ENCODE measurements around the gene IGFL1.
"Not testable (repeated sequence)": the region's sequence is repeated elsewhere in the genome, so short reads cannot be mapped to it uniquely, and the experiment has no call there.

The IGFL1 gene

GRCh38 chr19:46238141-46238540, 8.6 kb downstream of the IGFL1 start:
- H3K27me3 ChIP-seq (ENCODE audit: control insufficient read depth in 1 of 2, insufficient read depth in 2 of 2, low read length in 2 of 2); H3K36me3 ChIP-seq (ENCODE audit: control insufficient read depth in 1 of 2, insufficient read depth in 2 of 2, low read length in 2 of 2); H3K9me3 ChIP-seq (ENCODE audit: control insufficient read depth in 1 of 2, low read length in 2 of 2); H3K4me3 ChIP-seq (ENCODE audit: low read depth in 1 of 2, low read length in 2 of 2); H3K9ac ChIP-seq (ENCODE audit: low read depth in 1 of 2, low read length in 2 of 2); H3K27ac ChIP-seq (ENCODE audit: low read depth, low read length): not testable (repeated sequence)
- peaks cover 8 to 20% of the 10 kb centered on the region in 2 donors for H3K4me1 ChIP-seq (ENCODE audit: control insufficient read depth in 1 of 2, insufficient read depth in 2 of 2, low read length in 2 of 2)

DNA sequence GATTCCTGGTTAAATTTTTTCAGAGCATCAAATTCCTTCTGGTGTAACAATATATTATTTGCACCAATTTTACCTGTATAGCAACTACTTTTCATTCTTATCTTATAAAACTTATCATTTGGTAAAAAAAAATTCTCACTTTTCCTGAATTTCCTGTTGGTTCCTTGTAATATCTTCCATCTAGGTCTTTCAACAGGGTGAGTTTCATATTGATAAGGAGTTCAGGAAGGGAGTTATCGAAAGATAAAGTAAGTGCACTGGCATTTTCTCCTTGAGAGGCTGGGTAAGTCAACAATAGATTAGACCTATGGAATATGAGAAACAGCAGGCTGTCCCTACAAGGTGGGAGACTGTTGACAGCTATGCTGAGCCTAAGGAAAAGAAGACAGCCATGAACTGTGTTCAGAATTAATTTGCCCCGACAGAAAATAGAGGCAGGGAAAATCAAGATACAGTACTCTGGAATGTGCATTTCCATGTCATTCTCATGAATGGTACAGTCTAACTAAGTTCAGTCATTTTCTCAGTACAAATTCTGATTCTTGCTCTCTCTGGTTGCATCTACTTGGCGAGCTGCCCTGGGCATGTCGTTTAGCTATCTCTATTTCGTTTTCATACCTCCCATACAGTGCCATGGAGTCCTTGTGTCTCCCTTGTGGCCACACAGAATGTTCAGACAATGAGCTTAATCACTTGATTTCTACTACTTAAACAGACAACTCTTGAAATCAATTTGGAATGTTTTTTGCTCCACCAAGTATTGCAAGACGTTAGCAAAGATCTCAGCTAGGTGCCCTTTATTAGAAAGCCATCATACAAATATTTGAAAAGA, 9.9 kb downstream of the IGFL1 start:
- Histone ChIP-seq H3K36me3 (ENCODE audit: control insufficient read depth in 1 of 2, insufficient read depth in 2 of 2, low read length in 2 of 2) (no peaks in the 10 kb centered on the region), H3K27me3 (ENCODE audit: control insufficient read depth in 1 of 2, insufficient read depth in 2 of 2, low read length in 2 of 2) (peaks cover 0 to 5% of the 10 kb centered on the region in 2 donors), H3K27ac (ENCODE audit: low read depth, low read length) (no peak overlapping the region), H3K9me3 (ENCODE audit: control insufficient read depth in 1 of 2, low read length in 2 of 2) (no peaks in the 10 kb centered on the region), H3K9ac (ENCODE audit: low read depth in 1 of 2, low read length in 2 of 2) (no peak overlapping the region), H3K4me1 (ENCODE audit: control insufficient read depth in 1 of 2, insufficient read depth in 2 of 2, low read length in 2 of 2) (peaks cover 8 to 20% of the 10 kb centered on the region in 2 donors), H3K4me3 (ENCODE audit: low read depth in 1 of 2, low read length in 2 of 2) (no peak overlapping the region)

DNA sequence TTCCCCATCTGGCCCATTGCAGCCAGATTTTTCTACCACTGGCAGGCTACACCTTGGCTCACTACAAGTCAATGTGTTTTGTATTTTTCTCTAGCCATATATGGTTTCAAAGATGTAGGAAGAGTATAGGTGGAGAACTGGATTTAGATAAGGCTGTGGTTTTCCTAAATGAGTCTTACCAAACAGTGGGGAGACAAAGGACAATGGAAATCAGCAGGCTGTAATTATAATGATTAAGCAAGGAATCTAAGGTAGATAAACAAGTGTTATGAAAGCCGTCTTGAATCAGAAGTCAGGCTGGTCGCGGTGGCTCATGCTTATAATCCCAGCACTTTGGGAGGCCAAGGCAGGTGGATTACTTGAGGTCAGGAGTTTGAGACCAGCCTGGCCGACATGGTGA, 11.2 kb downstream of the IGFL1 start:
- peaks cover 0 to 11% of the 10 kb centered on the region in 2 donors for H3K27me3 ChIP-seq (ENCODE audit: control insufficient read depth in 1 of 2, insufficient read depth in 2 of 2, low read length in 2 of 2)

GRCh38 chr19:46241626-46242025, 12.1 kb downstream of the IGFL1 start:
- Histone ChIP-seq H3K27ac (ENCODE audit: low read depth, low read length) (no peak overlapping the region), H3K4me3 (ENCODE audit: low read depth in 1 of 2, low read length in 2 of 2) (no peak overlapping the region), H3K9ac (ENCODE audit: low read depth in 1 of 2, low read length in 2 of 2) (no peak overlapping the region), H3K36me3 (ENCODE audit: control insufficient read depth in 1 of 2, insufficient read depth in 2 of 2, low read length in 2 of 2) (no peaks in the 10 kb centered on the region), H3K4me1 (ENCODE audit: control insufficient read depth in 1 of 2, insufficient read depth in 2 of 2, low read length in 2 of 2) (peaks cover 8 to 20% of the 10 kb centered on the region in 2 donors), H3K9me3 (ENCODE audit: control insufficient read depth in 1 of 2, low read length in 2 of 2) (no peaks in the 10 kb centered on the region), H3K27me3 (ENCODE audit: control insufficient read depth in 1 of 2, insufficient read depth in 2 of 2, low read length in 2 of 2) (peaks cover 0 to 11% of the 10 kb centered on the region in 2 donors)

More for the DNA sequence above, 11.2 kb downstream of the IGFL1 start:
- Histone ChIP-seq H3K4me3 (ENCODE audit: low read depth in 1 of 2, low read length in 2 of 2) (no peak overlapping the region), H3K9me3 (ENCODE audit: control insufficient read depth in 1 of 2, low read length in 2 of 2) (no peaks in the 10 kb centered on the region), H3K9ac (ENCODE audit: low read depth in 1 of 2, low read length in 2 of 2) (no peak overlapping the region), H3K4me1 (ENCODE audit: control insufficient read depth in 1 of 2, insufficient read depth in 2 of 2, low read length in 2 of 2) (peaks cover 8 to 20% of the 10 kb centered on the region in 2 donors), H3K27ac (ENCODE audit: low read depth, low read length) (no peak overlapping the region), H3K36me3 (ENCODE audit: control insufficient read depth in 1 of 2, insufficient read depth in 2 of 2, low read length in 2 of 2) (no peaks in the 10 kb centered on the region)

DNA sequence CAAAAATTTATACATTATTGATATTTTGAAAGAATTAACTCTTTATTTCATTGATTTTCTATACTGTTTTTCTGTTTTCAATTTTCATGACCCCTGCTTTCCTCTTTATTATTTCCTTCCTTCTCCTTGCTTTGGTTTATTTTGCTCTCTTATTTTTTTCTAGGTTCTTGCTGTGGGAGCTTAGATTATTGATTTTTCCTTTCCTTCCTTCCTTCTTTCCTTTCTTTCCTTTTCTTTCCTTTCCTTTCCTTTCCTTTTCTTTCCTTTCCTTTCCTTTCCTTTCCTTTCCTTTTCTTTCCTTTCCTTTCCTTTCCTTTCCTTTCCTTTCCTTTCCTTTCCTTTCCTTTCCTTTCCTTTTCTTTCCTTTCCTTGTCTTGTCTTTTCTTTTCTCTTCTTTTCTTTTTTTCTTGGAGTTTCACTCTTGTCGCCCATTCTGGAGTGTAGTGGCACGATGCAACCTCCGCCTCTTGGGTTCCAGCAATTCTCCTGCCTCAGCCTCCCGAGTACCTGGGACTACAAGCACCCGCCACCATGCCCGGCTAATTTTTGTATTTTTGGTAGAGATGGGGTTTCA, 13.6 kb downstream of the IGFL1 start:
- peaks cover 8 to 20% of the 10 kb centered on the region in 2 donors for H3K4me1 ChIP-seq (ENCODE audit: control insufficient read depth in 1 of 2, insufficient read depth in 2 of 2, low read length in 2 of 2)
- not testable (repeated sequence) for H3K27ac ChIP-seq (ENCODE audit: low read depth, low read length); H3K36me3 ChIP-seq (ENCODE audit: control insufficient read depth in 1 of 2, insufficient read depth in 2 of 2, low read length in 2 of 2); H3K9ac ChIP-seq (ENCODE audit: low read depth in 1 of 2, low read length in 2 of 2); H3K4me3 ChIP-seq (ENCODE audit: low read depth in 1 of 2, low read length in 2 of 2); H3K9me3 ChIP-seq (ENCODE audit: control insufficient read depth in 1 of 2, low read length in 2 of 2)
- peaks cover 0 to 11% of the 10 kb centered on the region in 2 donors for H3K27me3 ChIP-seq (ENCODE audit: control insufficient read depth in 1 of 2, insufficient read depth in 2 of 2, low read length in 2 of 2)

GRCh38 chr19:46250076-46250735, 20.7 kb downstream of the IGFL1 start:
- no peak overlapping the region for H3K4me3 ChIP-seq (ENCODE audit: low read depth in 1 of 2, low read length in 2 of 2)
- no peak overlapping the region for H3K27ac ChIP-seq (ENCODE audit: low read depth, low read length)
- no peaks in the 10 kb centered on the region for H3K36me3 ChIP-seq (ENCODE audit: control insufficient read depth in 1 of 2, insufficient read depth in 2 of 2, low read length in 2 of 2)
- no peaks in the 10 kb centered on the region for H3K9me3 ChIP-seq (ENCODE audit: control insufficient read depth in 1 of 2, low read length in 2 of 2)
- H3K4me1 ChIP-seq (ENCODE audit: control insufficient read depth in 1 of 2, insufficient read depth in 2 of 2, low read length in 2 of 2), result no peaks in the 10 kb centered on the region
- no peak overlapping the region for H3K9ac ChIP-seq (ENCODE audit: low read depth in 1 of 2, low read length in 2 of 2)
- peaks cover 0 to 5% of the 10 kb centered on the region in 2 donors for H3K27me3 ChIP-seq (ENCODE audit: control insufficient read depth in 1 of 2, insufficient read depth in 2 of 2, low read length in 2 of 2)

GRCh38 chr19:46251416-46251815, 21.9 kb downstream of the IGFL1 start:
- Histone ChIP-seq H3K9ac (ENCODE audit: low read depth in 1 of 2, low read length in 2 of 2) (no peak overlapping the region), H3K27me3 (ENCODE audit: control insufficient read depth in 1 of 2, insufficient read depth in 2 of 2, low read length in 2 of 2) (no peaks in the 10 kb centered on the region), H3K4me1 (ENCODE audit: control insufficient read depth in 1 of 2, insufficient read depth in 2 of 2, low read length in 2 of 2) (no peaks in the 10 kb centered on the region), H3K27ac (ENCODE audit: low read depth, low read length) (no peak overlapping the region), H3K36me3 (ENCODE audit: control insufficient read depth in 1 of 2, insufficient read depth in 2 of 2, low read length in 2 of 2) (no peaks in the 10 kb centered on the region), H3K9me3 (ENCODE audit: control insufficient read depth in 1 of 2, low read length in 2 of 2) (no peaks in the 10 kb centered on the region), H3K4me3 (ENCODE audit: low read depth in 1 of 2, low read length in 2 of 2) (no peak overlapping the region)

DNA sequence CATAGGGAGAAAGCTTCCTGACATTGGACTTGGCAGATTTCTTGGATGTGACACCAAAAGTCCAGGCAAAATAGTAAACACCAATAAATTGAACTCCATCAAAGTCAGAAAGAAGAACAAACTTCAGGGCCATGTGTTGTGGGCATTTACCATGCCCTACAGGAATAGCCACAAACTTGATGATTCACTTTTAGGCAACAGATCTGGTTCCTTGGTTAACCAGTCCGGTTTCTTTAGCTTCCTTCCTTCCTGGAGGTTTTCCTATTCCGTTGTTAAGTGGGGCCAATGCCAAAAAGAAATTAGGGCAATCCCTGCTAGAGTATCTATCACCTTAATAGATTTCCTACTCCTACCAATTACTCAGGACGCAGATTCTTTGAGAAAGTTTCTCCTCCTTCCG, 25.2 kb downstream of the IGFL1 start:
- Histone ChIP-seq H3K9ac (ENCODE audit: low read depth in 1 of 2, low read length in 2 of 2) (no peak overlapping the region), H3K27me3 (ENCODE audit: control insufficient read depth in 1 of 2, insufficient read depth in 2 of 2, low read length in 2 of 2) (peaks cover 0 to 4% of the 10 kb centered on the region in 2 donors), H3K4me1 (ENCODE audit: control insufficient read depth in 1 of 2, insufficient read depth in 2 of 2, low read length in 2 of 2) (no peaks in the 10 kb centered on the region), H3K4me3 (ENCODE audit: low read depth in 1 of 2, low read length in 2 of 2) (no peak overlapping the region), H3K36me3 (ENCODE audit: control insufficient read depth in 1 of 2, insufficient read depth in 2 of 2, low read length in 2 of 2) (no peaks in the 10 kb centered on the region), H3K27ac (ENCODE audit: low read depth, low read length) (no peak overlapping the region), H3K9me3 (ENCODE audit: control insufficient read depth in 1 of 2, low read length in 2 of 2) (no peaks in the 10 kb centered on the region)

- H3K4me3 ChIP-seq (ENCODE audit: low read depth in 1 of 2, low read length in 2 of 2), result no peak overlapping the region
- H3K27ac ChIP-seq (ENCODE audit: low read depth, low read length), result no peak overlapping the region
- no peaks in the 10 kb centered on the region for H3K9me3 ChIP-seq (ENCODE audit: control insufficient read depth in 1 of 2, low read length in 2 of 2)
- H3K4me1 ChIP-seq (ENCODE audit: control insufficient read depth in 1 of 2, insufficient read depth in 2 of 2, low read length in 2 of 2), result no peaks in the 10 kb centered on the region
- H3K9ac ChIP-seq (ENCODE audit: low read depth in 1 of 2, low read length in 2 of 2), result no peak overlapping the region
- H3K27me3 ChIP-seq (ENCODE audit: control insufficient read depth in 1 of 2, insufficient read depth in 2 of 2, low read length in 2 of 2), result peaks cover 0 to 11% of the 10 kb centered on the region in 2 donors
- no peaks in the 10 kb centered on the region for H3K36me3 ChIP-seq (ENCODE audit: control insufficient read depth in 1 of 2, insufficient read depth in 2 of 2, low read length in 2 of 2)
Observed at GRCh38 chr19:46256855-46257254, 27.3 kb downstream of the IGFL1 start.

- H3K4me3 ChIP-seq (ENCODE audit: low read depth in 1 of 2, low read length in 2 of 2); H3K36me3 ChIP-seq (ENCODE audit: control insufficient read depth in 1 of 2, insufficient read depth in 2 of 2, low read length in 2 of 2); H3K9ac ChIP-seq (ENCODE audit: low read depth in 1 of 2, low read length in 2 of 2); H3K9me3 ChIP-seq (ENCODE audit: control insufficient read depth in 1 of 2, low read length in 2 of 2); H3K27ac ChIP-seq (ENCODE audit: low read depth, low read length); H3K4me1 ChIP-seq (ENCODE audit: control insufficient read depth in 1 of 2, insufficient read depth in 2 of 2, low read length in 2 of 2): not testable (repeated sequence)
- peaks cover 0 to 15% of the 10 kb centered on the region in 2 donors for H3K27me3 ChIP-seq (ENCODE audit: control insufficient read depth in 1 of 2, insufficient read depth in 2 of 2, low read length in 2 of 2)
Observed at GRCh38 chr19:46261501-46261900, 32.0 kb downstream of the IGFL1 start.
